Fibroblast of lung (primary cell): ENCODE results near the gene ALOX5. TPM values are rescaled to one million over a fixed set of nuclear protein-coding genes. Genes with fewer than 3 reads are reported as not detected.

ENCODE experiments used
- DNase-seq, 2 donors: peaks; one replicate each; pipeline versions ENCODE4 v3.0.0 to v3.0.0-alpha.2; 2010; ENCODE audit warnings: low read depth in 2 of 2
- H2AFZ ChIP-seq: 2 replicates; pipeline ENCODE4 v1.5.1; 2012; ENCODE audit warnings: low read length, control low read depth, inconsistent platforms
- H3K27ac ChIP-seq: 2 replicates; pipeline ENCODE4 v1.5.1; 2011; ENCODE audit warnings: low read length, control low read depth; ENCODE audit not compliant: insufficient read depth
- H3K27me3 ChIP-seq: 2 replicates; pipeline ENCODE4 v1.5.1; 2011; ENCODE audit warnings: mild to moderate bottlenecking, low read length; ENCODE audit not compliant: control insufficient read depth, insufficient read depth
- H3K36me3 ChIP-seq: 2 replicates; pipeline ENCODE4 v1.5.1; 2011; ENCODE audit warnings: low read length; ENCODE audit not compliant: control insufficient read depth, insufficient read depth
- H3K4me1 ChIP-seq: 2 replicates; pipeline ENCODE4 v1.5.1; 2011; ENCODE audit warnings: low read length; ENCODE audit not compliant: control insufficient read depth, insufficient read depth; ENCODE audit errors: extremely low read depth
- H3K4me2 ChIP-seq: 2 replicates; pipeline ENCODE4 v1.5.1; 2011; ENCODE audit warnings: low read length, control low read depth; ENCODE audit not compliant: insufficient read depth; ENCODE audit errors: extremely low read depth
- H3K4me3 ChIP-seq, 4 experiments: fragments of 200-600 bp in 1 of 4; sonication (generic) in 1 of 4; replicated peaks in 1 of 4; 2 replicates each; pipeline ENCODE4 v1.5.1; 2011 to 2016; ENCODE audit warnings: low read length in 4 of 4, low read depth in 3 of 4, mild to moderate bottlenecking in 3 of 4, control low read depth in 2 of 4, inconsistent platforms in 1 of 4, mixed read lengths in 1 of 4; ENCODE audit not compliant: insufficient read depth in 1 of 4; ENCODE audit errors: control extremely low read depth in 1 of 4
- H3K79me2 ChIP-seq: 2 replicates; pipeline ENCODE4 v1.5.1; 2012; ENCODE audit warnings: mild to moderate bottlenecking, low read length, inconsistent platforms; ENCODE audit not compliant: control insufficient read depth, insufficient read depth
- H3K9ac ChIP-seq: 2 replicates; pipeline ENCODE4 v1.5.1; 2011; ENCODE audit warnings: mild to moderate bottlenecking, low read length, control low read depth; ENCODE audit not compliant: insufficient read depth
- H3K9me3 ChIP-seq: 2 replicates; pipeline ENCODE4 v1.5.1; 2012; ENCODE audit warnings: low read depth, low read length; ENCODE audit not compliant: control insufficient read depth, insufficient read depth
- H4K20me1 ChIP-seq: 2 replicates; pipeline ENCODE4 v1.5.1; 2011; ENCODE audit warnings: low read length; ENCODE audit not compliant: control insufficient read depth, insufficient read depth; ENCODE audit errors: extremely low read depth
- EZH2 ChIP-seq: IDR thresholded peaks from 2 replicates; pipeline ENCODE4 v1.5.1; 2012; ENCODE audit warnings: low read length, control low read depth, mild to moderate bottlenecking; ENCODE audit errors: missing control alignments
- polyA plus RNA-seq, 2 donors: library from polyadenylated mRNA; depleted of rRNA in 1 of 2; stranded (reverse) in 1 of 2; unstranded in 1 of 2; fragments of >200 nt; gene quantifications; 2 replicates each; pipeline ENCODE4 v1.2.1, GENCODE V29; 2011 to 2012; ENCODE audit warnings: missing spikeins in 1 of 2
- total RNA-seq: library from RNA; depleted of rRNA; stranded (reverse); fragments of >200 nt; gene quantifications from 2 replicates; pipeline ENCODE4 v1.2.1, GENCODE V29; 2014
- TF ChIP-seq, protein P1 (sequence below), 2 donors: IDR thresholded peaks in 1 of 2; conservative IDR thresholded peaks in 1 of 2; 1 replicate in 1 of 2; 2 replicates in 1 of 2; pipeline ENCODE4 v1.5.1; 2011 to 2012; ENCODE audit warnings: low read length in 2 of 2, control low read depth in 1 of 2, inconsistent platforms in 1 of 2, low read depth in 1 of 2, mild to moderate bottlenecking in 1 of 2

ALOX5 gene
- total and polyA plus RNA-seq, 2 donors (not counting 1 experiment from before 2014, with no cell fraction given), result not detected

DNA sequence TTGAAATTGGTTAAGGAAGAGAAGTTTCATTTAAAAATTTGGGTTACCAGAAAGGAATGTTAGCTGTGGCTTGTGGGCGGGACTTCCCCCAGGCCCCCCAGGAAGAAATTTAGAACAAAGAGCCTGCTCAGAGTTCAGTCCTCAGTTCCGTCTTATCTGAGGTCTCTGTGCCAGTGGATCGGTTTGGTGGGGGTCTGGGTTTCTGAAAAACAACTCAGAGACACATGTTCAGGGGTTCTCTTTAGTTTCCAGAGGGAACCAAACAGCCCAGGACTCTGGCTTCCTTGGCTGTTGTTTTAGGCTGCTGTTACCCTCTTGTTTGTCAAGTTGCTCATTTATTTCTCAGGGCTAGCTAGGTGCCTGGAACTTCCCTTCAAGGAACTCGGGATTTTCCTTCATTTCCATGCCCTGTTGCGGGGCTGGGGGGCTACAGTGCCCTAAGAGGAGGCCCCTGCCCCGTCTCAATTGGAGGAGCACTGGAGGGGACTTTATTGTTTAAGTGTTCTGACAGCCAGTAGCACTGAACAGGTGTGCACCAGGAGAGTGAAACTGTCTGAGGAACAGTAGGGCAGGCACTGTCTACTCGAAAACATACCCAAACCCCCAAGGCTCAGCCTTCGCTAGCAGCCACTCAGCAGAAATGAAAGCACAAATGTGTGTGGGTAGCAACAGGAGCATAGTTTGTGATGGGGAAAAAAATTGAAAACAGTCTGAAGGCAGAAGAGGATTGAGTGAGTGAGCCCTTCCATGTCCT lies 59.9 kb downstream of the ALOX5 start:
- no peak overlapping the region for H3K4me3 ChIP-seq
- H3K4me1 ChIP-seq, result no peaks in the 10 kb centered on the region
- H3K9me3 ChIP-seq, result no peaks in the 10 kb centered on the region
- TF ChIP-seq, protein P1, sequence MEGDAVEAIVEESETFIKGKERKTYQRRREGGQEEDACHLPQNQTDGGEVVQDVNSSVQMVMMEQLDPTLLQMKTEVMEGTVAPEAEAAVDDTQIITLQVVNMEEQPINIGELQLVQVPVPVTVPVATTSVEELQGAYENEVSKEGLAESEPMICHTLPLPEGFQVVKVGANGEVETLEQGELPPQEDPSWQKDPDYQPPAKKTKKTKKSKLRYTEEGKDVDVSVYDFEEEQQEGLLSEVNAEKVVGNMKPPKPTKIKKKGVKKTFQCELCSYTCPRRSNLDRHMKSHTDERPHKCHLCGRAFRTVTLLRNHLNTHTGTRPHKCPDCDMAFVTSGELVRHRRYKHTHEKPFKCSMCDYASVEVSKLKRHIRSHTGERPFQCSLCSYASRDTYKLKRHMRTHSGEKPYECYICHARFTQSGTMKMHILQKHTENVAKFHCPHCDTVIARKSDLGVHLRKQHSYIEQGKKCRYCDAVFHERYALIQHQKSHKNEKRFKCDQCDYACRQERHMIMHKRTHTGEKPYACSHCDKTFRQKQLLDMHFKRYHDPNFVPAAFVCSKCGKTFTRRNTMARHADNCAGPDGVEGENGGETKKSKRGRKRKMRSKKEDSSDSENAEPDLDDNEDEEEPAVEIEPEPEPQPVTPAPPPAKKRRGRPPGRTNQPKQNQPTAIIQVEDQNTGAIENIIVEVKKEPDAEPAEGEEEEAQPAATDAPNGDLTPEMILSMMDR (conservative IDR thresholded peaks at IDR 0.05 in 1 of 2, IDR thresholded peaks at IDR 0.05 in 1 of 2; ENCODE audit: low read depth in 1 of 2, low read length in 2 of 2), result no peak
- no peak for TF ChIP-seq EZH2
- H3K36me3 ChIP-seq, result no peaks in the 10 kb centered on the region
- DNase-seq, result no peak
- H3K79me2 ChIP-seq, result no peaks in the 10 kb centered on the region
- no peak overlapping the region for H3K9ac ChIP-seq
- no peaks in the 10 kb centered on the region for H4K20me1 ChIP-seq
- no peak overlapping the region for H3K4me2 ChIP-seq
- no peak overlapping the region for H2AFZ ChIP-seq
- no peak overlapping the region for H3K27ac ChIP-seq
- peaks cover 4% of the 10 kb centered on the region for H3K27me3 ChIP-seq

DNA sequence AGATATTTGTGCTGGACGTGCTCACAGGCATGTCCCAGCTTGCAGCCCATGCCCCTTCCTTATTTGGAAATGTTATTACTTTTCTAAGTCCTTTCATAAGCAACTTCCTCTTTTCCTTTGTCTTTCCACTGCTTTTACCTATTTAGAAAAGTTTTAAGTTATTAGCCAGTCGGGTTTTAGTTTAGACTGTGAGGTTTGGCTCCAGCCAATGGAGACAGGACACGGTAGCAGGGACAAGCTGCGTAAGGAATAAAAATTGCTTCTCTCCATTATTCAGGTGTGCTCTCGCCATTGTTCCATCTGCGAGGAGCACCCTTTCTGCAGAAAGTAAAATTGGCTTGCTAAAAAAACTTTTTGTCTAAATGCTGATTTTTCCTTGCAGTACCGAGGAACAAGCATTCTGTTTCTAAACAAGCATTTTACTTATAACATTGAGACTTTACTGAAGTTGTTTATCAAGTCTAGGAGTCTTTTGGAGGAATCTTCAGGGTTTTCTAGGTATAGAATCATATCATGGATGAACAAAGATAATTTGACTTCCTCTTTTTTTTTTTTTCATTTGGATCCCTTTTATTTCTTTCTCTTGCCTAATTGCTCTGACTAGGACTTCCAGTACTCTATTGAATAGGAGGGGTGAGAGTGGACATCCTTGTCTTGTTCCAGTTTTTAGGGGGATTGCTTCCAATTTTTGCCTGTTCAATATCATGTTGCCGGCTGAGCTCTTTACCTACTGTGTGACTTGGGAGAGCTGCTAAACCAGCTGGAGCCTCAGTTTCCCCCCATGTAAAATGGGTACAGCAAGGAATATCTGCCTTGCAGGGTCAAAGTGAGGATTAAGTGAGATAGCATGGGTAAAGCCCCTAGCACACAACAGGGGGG lies 63.8 kb downstream of the ALOX5 start:
- no peaks in the 10 kb centered on the region for H3K27me3 ChIP-seq
- H4K20me1 ChIP-seq, result no peaks in the 10 kb centered on the region
- H3K4me2 ChIP-seq, result no peak overlapping the region
- H3K9me3 ChIP-seq, result no peaks in the 10 kb centered on the region
- H3K36me3 ChIP-seq, result no peaks in the 10 kb centered on the region
- no peak overlapping the region for H2AFZ ChIP-seq
- no peaks in the 10 kb centered on the region for H3K4me1 ChIP-seq
- H3K79me2 ChIP-seq, result no peaks in the 10 kb centered on the region
- DNase-seq, result peak in 1 of 2 donors; percentile 7
- TF ChIP-seq EZH2, result no peak
- TF ChIP-seq, protein P1 (conservative IDR thresholded peaks at IDR 0.05 in 1 of 2, IDR thresholded peaks at IDR 0.05 in 1 of 2; ENCODE audit: low read depth in 1 of 2, low read length in 2 of 2), result no peak
- no peak overlapping the region for H3K27ac ChIP-seq
- H3K4me3 ChIP-seq, result no peak overlapping the region
- no peak overlapping the region for H3K9ac ChIP-seq

DNA sequence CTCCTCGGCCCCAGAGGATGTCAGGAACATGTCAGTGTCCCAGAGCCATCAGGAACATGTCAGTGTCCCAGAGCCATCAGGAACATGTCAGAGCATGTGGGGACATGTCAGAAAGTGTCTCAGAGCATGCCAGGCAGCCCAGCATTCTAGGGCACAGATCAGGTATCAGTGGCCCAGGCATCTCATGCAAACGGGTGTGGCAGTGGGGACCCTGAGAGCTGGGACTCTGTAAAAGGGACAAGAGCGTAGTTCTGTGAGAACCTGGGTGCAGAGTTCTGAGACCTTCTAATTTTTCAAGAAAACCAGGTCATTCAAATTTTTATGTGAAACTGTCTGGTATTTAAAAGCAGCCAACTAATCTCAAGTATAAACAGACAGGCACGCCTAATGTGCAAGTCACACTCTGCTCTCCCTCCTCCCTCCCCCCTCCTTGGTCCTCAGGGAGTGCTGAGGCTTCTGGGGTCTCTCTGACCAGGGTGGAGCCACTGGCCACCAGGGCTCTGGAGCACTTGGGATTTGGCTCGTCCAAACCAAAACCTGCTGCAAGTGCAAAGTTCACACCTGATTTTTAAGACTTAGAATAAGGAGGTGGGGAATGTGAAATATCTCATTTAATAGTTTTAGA lies 64.6 kb downstream of the ALOX5 start:
- Histone ChIP-seq H3K4me1 (no peaks in the 10 kb centered on the region), H3K27me3 (no peaks in the 10 kb centered on the region), H3K79me2 (no peaks in the 10 kb centered on the region), H3K36me3 (no peaks in the 10 kb centered on the region), H3K4me3 (no peak overlapping the region), H3K4me2 (no peak overlapping the region), H3K27ac (no peak overlapping the region), H2AFZ (no peak overlapping the region), H3K9ac (no peak overlapping the region), H4K20me1 (no peaks in the 10 kb centered on the region), H3K9me3 (no peaks in the 10 kb centered on the region)
- DNase-seq, result peak in 1 of 2 donors; percentile 6
- TF ChIP-seq, protein P1 (conservative IDR thresholded peaks at IDR 0.05 in 1 of 2, IDR thresholded peaks at IDR 0.05 in 1 of 2; ENCODE audit: low read depth in 1 of 2, low read length in 2 of 2), result no peak
- TF ChIP-seq EZH2, result no peak
